Daoy (cell line): ENCODE measurements around the gene SYPL1. TPM values are rescaled to one million over a fixed set of nuclear protein-coding genes. Genes with fewer than 3 reads are reported as not detected.
"Not testable (repeated sequence)": the region's sequence is repeated elsewhere in the genome, so short reads cannot be mapped to it uniquely, and the experiment has no call there.

Experiments
- DNase-seq: peaks from one replicate; pipeline ENCODE4 v3.0.0-alpha.2; 2015; ENCODE audit warnings: low read depth
- total RNA-seq: library from RNA; depleted of rRNA; stranded (reverse); fragments of >200 nt; shearing (Covaris generic); gene quantifications from 2 replicates; pipeline ENCODE4 v1.2.3, GENCODE V29; 2014; rRNA removed

SYPL1 gene
- 67.9 and 69.7 TPM in 2 replicates for total RNA-seq

DNA sequence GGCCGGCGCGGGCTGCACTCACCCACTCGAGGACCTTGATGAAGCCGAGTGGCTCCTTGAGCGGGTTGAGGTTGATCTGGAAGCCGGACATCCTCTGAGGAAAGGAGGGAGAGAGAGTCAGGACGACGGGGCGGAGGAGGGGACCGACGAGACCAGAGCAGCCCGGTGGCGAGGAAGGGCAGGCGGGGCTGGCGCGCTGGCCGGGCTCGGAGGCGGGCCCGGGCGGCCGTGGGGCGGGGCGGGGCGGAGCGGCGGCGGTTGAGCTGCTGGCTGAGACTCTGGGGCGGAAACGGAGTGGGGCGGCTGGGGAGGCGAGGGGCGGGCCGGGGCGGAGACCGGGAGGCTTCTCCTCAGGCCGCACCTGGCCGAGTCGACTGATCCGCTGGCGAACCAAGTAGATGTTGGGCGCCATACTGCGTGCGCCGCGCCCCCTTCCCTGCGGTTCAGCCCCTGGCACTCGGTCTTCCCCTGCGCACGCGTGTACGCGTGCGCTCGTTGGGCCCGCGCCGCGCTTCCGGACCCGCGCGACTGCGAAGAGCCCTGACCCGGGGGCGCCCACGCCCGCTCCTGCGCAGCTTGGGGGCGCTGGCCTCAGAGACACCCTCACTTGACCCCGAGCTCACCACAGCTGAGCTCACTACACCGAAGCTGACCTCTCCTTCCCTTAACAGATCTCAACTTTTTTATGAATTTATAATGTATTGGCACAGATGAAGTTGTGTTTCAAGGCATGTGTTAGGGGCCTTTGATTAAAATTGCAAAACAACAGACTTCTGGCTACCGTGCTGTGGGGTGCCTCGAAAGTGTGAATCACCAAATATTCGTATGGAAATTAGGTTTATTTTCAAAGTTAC, at the start of gene SYPL1:
Gene SYPL1, minus strand, starts transcription at position 195 of the 854 bp plus-strand sequence. Its CDS starts 104 bp downstream, at position 91.
- peak; percentile 99 for DNase-seq

- no peak for DNase-seq
Measured at GRCh38 chr7:106155027-106155426, 42.9 kb upstream of the SYPL1 start.

GRCh38 chr7:106153891-106154449, 41.9 kb upstream of the SYPL1 start:
- peak; percentile 92 for DNase-seq

- no peak for DNase-seq
Measured at GRCh38 chr7:106152313-106152665, 40.2 kb upstream of the SYPL1 start.

- no peak for DNase-seq
Measured at GRCh38 chr7:106151459-106152312, 39.6 kb upstream of the SYPL1 start.

DNA sequence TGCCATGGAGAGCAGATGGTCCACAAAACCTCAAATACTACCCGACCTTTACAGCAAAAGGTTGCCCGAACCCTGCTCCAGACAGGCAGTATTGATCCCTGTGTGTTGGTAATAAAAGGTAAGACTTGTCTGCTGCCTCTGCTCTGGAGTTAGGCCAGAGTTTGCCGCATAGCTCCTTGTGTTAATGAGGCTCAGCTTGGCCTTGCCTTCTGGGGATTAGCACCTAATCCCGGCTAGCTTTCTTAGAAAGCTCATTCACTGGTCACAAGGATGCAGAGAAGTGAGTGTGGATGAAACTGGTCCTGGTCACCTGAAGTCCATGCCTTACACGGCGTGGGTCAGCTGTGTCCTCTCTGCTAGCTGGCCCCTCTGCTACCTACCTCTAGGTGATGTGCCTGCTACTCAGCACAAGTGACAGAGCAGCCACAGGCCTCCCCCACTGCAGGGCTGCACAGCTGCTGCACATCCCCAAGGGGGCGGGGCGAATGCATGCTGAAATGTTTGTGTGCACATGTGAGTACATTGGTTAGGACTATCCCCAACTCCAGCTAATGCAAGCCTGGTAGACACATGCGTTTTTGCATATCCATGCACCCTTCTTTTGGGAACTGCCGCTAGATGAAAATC, 31.7 kb upstream of the SYPL1 start:
- peak; percentile 34 for DNase-seq

DNA sequence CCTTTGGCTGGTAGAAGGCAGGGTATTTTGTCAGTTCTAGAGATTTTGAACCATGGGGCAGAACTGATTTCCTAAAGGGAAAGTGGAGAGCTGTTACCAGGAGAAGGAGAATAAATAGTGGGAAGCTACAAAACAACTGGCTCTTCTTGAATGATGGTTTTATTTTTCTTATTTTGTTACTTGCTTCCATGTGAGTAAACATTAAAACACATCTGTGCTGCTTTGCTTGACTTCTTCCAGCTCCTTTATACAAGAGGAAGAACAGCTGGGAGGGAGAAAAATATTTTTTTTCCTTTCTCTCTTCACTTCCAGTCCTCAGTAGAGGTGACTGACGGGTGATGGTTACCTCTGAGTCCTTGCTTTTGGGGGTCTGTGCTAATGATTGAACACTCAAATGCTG, 30.0 kb upstream of the SYPL1 start:
- DNase-seq, result no peak

GRCh38 chr7:106140406-106141173, 28.5 kb upstream of the SYPL1 start:
- DNase-seq, result no peak

DNA sequence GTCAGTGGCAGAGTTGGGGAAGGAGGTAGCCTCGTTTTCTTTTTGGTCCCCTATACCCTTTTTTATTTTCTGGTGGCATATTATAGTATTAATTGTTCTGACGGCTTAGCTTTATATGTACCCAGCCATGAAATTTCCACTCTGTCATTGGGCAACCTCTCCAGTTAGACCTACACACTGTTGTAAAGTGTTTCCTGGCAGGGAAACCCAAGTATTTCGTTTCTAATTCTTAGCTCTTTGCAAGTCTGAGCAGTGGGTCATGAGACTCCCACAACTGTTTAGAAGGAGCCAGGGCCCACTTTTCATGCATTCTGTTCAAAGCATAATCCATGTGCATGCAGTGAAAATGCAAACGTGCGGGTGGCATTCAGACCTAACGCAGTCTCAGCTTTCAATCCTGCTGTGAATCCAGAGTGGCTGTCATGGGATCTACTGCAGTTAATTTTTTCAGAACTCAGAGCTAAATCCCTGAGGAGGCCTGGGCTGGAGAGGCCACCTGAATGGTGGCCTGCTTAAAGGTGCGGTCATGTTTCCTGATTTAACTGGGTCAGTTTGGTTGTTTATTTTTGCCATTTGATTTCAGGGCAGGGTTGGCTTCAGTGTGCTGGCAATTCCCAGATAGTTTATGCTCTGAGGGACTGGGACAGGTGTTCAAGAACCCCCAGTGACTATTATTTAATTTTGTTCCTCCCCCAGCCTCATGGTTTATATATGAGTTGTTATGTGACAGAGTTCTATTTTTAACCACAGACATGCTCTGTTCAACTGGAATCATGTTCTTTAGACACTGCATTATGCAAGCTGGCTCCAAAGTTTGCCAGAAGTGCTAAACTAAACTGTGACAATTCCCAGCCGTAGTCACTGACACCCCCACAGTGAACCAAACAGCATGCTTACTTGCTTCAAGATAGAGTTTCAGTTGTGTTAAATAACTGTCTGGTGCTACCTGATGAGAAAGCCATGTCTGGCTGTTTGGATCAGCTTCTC, 27.4 kb upstream of the SYPL1 start:
- DNase-seq, result no peak

DNA sequence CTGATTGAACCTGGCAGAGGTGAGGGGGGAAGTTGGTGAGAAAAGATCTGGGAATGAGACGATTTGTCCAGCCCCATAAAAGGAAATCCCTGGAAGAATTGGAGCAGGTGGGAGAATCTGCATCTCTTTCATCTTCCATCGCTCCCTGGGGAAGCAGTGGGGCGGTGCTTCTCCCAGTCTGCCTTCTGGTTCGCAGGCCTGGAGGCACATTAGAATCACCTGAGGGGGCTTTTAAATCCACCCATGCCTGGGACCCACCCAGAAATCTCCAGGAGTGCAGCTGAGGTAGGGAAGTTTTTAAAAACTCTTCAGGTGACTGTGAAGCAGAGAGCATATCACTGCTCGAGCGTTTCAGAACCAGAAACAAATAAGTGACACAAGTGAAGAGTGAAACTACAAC, 26.7 kb upstream of the SYPL1 start:
- DNase-seq, result no peak

DNA sequence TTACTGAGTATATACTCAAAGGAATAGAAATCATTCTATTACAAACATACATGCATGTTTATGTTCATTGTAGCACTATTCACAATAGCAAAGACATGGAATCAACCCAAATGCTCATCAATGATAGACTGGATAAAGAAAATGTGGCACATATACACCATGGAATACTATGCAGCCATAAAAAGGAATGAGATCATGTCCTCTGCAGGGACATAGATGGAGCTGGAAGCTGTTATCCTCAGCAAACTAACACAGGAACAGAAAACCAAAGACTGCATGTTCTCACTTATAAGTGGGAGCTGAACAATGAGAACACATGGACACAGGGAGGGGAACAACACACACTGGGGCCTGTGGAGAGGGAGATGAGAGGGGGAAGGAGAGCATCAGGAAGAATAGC, 26.1 kb upstream of the SYPL1 start:
- DNase-seq, result not testable (repeated sequence)

DNA sequence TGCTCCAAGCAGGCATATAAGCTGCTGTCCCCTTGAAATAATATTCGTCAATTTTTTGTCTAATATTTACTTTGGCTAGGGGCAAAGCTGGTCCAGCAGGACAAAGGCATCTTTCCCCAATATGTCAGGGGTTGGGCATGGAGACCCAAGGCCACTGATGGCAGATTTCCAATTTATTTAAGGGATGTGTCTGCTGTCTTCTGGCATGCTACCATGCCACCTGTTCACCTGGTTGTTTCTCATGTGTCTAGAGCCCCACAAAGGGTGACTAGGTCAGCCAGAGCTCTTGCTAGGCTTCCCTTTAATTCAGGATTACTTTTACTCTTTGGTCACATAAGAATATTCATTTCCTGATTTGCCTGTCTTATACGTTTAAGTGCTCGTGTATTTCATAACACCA, 22.1 kb upstream of the SYPL1 start:
- no peak for DNase-seq

DNA sequence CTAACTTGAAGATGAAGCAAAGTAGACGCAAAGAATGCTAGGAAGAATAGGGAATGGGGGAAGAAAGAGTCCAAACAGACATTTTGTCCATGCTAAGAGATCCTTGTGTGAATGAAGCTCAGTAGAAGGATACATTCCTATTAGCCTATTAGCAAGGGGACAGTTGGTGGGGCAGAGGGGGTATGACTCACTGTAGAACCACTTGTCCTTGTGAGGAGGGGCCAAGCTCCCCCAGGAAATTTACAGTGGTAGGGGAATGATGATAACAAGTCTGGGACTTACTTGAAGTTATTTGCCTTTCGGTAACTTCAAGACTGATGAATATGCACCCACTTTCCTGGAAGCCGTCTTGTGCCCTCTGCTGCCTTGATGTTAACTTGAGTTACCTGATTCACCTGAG, 17.2 kb upstream of the SYPL1 start:
- peak; percentile 26 for DNase-seq

- DNase-seq, result no peak
Measured at GRCh38 chr7:106128836-106129235, 16.7 kb upstream of the SYPL1 start.

DNA sequence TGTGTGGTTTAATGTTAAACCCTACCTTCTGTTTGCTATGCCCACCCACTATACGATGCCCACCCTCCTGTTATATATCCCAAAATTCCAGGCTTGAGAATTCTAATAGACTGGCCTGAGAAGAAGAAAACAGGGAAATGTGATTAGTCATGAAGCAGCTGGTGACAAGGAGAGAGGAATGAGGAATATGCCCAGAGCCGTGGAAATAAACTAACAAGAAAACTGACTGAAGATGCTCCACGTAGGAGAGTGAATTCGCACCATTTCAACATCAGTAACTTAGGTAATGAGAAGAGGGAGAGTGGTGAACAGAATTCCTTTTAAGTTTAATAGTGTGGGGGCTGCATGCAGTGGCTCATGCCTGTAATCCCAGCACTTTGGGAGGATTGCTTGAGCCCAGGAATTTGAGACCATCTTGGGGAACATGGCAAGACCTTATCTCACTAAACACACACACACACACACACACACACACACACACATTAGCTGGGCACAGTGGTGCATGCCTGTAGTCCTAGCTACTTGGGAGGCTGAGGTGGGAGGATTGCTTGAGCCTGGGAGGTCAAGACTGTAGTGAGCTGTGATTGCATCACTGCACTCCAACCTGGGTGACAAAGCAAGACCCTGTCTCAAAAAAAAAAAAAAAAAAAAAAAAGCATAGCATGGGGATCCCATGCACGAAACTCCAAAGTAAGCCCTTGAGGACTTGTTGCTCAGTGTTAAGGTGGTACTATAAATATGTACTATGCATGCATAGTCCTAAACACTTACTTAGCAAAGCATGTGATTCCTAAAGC, 16.1 kb upstream of the SYPL1 start:
- DNase-seq, result no peak

DNA sequence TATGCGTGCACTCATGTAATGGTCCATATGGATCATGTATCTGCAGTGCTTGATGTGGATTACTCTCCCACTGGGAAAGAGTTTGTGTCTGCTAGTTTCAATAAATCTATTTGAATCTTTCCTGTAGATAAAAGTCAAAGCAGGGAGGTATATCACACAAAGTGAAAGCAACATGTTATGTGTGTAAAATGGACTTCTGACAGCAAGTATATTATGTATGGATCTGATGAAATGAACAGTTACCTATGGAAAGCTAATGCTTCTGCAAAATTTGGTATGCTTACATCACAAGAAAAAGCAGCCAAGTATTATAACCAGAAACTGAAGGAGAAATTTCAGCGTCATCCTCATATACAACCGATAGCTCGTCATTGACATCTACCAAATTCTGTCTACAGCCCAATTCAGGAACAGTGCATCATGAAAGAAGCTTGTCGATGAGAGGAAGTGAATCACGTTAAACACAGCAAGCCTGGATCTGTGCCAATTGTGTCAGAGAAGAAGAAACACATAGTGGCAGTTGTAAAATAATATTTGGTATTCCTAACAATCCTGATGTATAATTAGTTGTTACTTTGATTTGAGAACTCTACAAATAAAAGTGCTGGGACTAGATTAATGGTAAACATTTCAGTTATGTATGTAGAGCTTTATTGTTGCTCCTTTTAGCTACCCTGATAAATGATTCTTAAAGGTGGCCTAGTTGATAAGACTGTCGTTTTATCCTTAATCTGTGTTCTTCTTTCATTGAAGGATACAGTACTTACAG, 14.2 kb upstream of the SYPL1 start:
- peak; percentile 92 for DNase-seq

- DNase-seq, result no peak
Measured at GRCh38 chr7:106125417-106125816, 13.3 kb upstream of the SYPL1 start.

- no peak for DNase-seq
Measured at GRCh38 chr7:106124186-106124585, 12.1 kb upstream of the SYPL1 start.
